MM.1S (cell line): ENCODE results near the gene CSNK1G3.

Source experiments
- EZH2phosphoT487 ChIP-seq: fragments of 300-600 bp; sonication (generic); IDR thresholded peaks from 2 replicates; pipeline ENCODE4 v1.6.1; 2018; ENCODE audit warnings: antibody characterized with exemption, low read length
- TF ChIP-seq, protein P1 (sequence below): fragments of 300-600 bp; sonication (generic); IDR thresholded peaks from 2 replicates; pipeline ENCODE4 v1.5.1; 2016; ENCODE audit warnings: antibody characterized with exemption, low read length, mixed read lengths

DNA sequence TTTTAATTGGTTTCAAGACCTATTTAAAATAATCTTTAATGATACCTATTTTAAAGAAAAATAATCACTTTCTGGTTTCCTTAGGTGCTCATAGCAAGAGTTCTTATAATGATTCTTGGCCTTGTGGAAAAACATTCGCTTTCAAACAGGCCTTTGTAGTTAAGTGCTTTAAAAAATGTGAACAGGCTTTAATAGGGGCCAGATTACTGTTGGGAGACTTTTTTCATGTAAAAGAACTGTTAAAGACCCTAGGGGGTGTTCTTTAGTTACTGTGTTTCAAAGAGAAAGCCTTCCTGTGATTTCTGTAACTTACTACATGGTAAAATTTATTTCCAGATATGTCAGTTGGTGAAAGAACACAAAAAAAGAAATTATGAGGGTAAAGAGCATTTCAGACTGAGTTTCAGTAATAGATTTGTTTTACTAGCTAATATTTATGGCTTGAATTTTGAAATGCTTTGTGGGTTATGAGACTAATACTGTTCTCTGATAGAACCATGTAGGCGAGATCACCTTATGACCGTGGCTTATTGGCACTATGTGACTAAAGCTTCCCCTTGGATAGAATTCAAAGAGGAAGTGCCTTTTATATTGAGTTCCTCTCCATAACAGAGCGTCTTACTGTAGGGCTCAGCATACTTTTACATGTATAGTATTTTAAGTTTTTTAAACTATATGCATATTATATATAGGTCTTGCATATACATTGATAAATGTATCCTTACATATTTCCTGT is 70.7 kb downstream of the CSNK1G3 start:
- TF ChIP-seq, protein P1, sequence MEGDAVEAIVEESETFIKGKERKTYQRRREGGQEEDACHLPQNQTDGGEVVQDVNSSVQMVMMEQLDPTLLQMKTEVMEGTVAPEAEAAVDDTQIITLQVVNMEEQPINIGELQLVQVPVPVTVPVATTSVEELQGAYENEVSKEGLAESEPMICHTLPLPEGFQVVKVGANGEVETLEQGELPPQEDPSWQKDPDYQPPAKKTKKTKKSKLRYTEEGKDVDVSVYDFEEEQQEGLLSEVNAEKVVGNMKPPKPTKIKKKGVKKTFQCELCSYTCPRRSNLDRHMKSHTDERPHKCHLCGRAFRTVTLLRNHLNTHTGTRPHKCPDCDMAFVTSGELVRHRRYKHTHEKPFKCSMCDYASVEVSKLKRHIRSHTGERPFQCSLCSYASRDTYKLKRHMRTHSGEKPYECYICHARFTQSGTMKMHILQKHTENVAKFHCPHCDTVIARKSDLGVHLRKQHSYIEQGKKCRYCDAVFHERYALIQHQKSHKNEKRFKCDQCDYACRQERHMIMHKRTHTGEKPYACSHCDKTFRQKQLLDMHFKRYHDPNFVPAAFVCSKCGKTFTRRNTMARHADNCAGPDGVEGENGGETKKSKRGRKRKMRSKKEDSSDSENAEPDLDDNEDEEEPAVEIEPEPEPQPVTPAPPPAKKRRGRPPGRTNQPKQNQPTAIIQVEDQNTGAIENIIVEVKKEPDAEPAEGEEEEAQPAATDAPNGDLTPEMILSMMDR, result no peak
- no peak for TF ChIP-seq EZH2phosphoT487
